OCI-M1 (cell line): Measurements from ENCODE around the gene USP21.
"Not testable (repeated sequence)": the region's sequence is repeated elsewhere in the genome, so short reads cannot be mapped to it uniquely, and the experiment has no call there.

Source experiments
- DNase-seq: peaks from one replicate; lab custom pipeline; 2025; lab: John Stamatoyannopoulos, UW

The USP21 gene, protein sequence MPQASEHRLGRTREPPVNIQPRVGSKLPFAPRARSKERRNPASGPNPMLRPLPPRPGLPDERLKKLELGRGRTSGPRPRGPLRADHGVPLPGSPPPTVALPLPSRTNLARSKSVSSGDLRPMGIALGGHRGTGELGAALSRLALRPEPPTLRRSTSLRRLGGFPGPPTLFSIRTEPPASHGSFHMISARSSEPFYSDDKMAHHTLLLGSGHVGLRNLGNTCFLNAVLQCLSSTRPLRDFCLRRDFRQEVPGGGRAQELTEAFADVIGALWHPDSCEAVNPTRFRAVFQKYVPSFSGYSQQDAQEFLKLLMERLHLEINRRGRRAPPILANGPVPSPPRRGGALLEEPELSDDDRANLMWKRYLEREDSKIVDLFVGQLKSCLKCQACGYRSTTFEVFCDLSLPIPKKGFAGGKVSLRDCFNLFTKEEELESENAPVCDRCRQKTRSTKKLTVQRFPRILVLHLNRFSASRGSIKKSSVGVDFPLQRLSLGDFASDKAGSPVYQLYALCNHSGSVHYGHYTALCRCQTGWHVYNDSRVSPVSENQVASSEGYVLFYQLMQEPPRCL

DNA sequence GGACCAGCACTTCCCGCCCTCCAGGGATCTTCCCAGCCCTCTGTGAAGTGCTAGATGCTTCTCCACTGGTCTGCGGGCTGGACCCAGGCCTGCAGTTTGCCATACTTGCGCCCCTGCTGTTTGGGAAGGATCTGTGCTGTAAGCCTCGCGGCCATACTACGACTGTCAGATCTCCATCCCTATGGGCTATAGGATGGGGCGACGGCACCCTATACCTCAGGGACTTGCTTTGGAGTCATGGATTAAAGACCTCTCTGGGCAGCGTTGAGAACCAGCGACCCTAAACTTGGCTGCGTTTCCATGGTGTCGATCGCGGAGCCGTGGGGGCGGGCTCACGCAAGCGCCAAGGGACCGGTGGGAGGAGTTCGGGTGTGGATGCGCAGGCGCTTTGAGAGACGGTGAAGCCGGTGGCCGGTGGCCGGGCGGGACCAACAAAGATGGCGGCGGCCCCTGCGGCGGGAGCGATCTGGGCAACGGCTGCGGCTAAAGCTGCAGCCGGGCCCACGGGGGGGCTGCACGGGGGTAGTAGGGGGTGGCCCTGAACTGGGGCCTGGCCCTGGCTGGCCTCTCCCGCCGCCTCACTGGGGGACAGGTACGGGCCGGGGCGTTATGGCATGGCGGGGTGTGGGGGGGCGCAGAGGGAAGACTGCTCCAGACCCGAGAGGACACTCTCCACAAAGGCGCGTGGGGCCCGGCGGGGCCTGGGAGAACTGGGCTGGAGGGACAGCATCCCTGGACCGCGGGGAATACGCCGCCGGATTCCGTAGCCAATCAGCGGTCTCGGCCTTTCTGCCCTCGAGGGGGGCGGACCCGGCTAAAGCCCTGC is at the start of gene USP21:
Gene USP21 (plus strand): TSS at position 414 of the 826 bp plus-strand sequence. CDS start 1,141 bp downstream, outside the sequence.
- DNase-seq, result peak; percentile 96

DNA sequence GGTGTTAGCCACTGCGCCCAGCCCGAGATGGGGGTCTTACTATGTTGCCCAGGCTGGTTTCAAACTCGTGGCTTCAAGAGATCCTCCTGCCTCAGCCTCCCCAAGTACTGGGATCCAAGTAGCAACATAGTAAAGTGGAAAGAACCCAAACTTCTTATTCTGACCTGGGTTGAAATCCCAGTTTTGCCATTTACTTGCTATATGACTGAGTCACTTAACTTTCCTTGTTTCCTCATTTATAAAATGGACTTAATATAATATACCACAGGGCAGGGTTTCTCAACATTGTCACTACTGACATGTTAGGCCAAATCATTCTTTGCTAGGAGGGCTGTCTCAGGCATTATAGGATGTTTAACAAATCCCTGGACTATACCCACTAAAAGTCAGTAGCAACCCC is 48.2 kb upstream of the USP21 start:
- DNase-seq, result no peak

DNA sequence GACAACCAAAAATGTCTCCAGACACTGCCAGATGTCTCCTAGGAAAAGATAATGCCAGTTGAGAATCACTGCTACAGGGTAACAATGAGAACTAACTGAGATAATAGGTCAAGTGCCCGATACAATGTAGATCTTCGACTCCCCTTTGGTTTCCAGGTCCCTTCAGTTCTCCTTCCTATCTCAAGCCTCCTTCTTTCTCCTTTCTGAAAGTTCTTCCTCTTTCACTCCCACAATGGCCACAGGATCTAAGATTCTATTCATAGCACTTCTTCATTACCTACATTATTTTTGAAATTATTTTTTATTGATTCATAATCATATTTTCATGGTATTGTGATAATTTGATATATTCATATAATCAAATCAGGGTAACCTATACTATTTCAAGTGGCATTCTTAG is 47.8 kb upstream of the USP21 start:
- DNase-seq, result peak; percentile 82

DNA sequence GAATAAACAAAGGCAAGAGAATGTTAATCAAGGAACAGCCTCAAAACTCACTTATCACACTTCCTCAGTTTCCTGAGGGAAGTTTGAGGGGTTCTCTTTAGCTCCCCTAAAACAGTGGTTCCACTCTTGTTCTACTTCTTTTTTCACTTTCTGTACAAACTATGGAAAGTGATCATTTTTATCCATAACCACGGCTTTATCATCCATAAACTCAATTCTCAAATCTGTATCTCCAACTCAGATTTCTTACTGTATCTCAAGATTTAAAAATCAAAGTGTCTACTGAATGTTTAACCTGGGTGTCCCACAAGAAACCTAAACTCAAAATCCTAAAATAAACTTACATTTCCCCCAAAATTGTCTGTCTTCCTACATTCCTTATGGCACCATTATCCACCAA is 45.4 kb upstream of the USP21 start:
- DNase-seq, result no peak

DNA sequence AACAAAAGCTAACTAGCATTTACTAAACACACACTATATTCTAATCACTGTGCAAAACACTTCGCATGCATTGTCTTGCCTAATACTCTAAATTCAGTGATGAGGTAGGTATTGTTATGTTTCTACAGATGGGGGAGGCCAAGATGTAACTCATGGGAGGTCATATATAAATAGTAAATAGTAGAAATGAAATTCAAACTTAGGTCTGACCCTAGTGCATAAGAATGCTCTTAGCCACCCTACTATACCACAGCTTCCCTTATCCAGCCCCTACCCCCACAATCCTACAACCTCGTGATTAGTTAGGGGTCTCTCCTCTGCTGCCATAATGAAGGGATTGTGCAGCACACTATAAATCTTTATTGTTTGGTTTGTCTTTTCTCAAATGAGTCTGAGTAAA is 44.7 kb upstream of the USP21 start:
- DNase-seq, result no peak

DNA sequence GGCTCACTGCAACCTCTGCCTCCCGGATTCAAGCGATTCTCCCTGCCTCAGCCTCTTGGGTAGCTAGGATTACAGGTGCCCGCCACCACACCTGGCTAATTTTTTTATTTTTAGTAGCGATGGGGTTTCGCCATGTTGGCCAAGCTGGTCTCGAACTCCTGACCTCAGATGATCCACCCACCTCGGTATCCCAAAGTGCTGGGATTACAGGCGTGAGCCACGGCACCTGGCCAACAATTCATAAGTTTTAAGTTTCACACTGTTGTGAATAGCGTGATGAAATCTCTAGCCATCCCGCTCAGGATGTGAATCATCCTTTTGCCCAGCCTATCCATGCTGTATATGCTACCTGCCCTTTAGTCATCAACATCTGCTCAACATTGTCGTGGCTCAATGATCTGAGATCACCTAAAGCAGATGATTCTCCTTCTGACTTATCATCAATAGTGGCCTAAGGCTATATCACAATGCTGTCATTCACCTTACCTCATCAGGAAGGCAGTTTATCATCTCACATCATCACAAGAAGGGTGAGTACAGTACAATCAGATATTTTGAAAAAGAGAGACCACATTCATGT is 44.1 kb upstream of the USP21 start:
- no peak for DNase-seq

DNA sequence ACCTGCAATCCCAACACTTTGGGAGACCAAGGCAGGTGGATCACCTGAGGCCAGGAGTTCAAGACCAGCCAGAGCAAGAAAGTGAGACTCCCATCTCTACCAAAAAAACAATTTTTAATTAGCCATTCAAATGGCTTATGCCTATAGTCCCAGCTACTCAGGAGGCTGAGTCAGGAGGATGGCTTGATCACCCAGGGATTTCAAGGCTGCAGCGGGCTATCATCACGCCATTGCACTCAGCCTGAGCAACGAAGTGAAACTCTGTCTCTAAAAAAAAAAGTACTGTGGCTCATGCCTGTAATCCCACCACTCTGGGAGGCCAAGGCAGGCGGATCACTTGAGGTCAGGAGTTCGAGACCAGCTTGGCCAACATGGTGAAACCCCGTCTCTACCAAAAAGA is 43.3 kb upstream of the USP21 start:
- not testable (repeated sequence) for DNase-seq

DNA sequence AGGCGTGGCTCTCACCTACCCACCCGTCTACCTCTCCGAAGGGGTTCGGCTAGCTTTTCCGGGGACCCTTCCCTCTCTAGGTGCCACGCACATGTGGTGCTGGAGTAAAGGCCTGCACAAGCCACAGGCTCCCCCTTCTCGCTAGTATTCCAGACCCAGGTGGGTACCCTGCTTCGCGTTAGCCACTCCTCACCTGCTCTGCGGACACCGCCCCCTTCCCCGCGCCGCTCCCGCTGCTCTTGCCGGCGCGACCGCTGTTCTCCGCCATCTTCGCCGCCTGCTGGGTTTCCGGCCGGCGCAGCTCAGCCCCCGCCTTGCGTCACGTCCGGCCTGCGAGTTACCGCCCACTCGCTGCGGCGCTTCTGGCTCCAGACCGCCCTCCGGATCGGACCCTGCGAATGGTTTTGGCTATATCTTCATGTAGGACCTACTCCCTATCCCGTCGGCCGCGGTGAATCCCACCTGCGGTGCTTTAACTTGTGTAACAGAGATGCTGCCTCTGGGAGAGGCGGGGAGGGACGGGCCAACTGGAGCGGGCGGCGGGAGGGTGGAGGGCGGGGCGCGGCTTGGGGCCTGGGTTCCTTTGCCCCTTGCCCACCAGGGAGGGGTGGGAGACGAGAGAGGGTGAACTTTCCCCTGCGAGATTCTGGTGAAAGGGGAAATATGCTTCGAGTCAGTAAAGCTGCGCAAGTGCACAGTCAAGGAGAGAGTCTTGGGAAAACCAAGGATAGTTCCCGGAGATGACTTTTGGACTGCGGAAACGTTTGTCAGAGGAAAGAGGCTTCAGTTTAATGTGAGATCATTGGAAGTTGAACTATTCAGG is 41.3 kb upstream of the USP21 start, which contains the start of the genes NIT1 and PFDN2:
Gene NIT1 (plus strand): TSS at position 347 of the 823 bp plus-strand sequence. CDS start 72 bp downstream, at position 419.
Gene PFDN2 (minus strand): TSS at position 279 of the 823 bp plus-strand sequence. CDS start 11 bp downstream, at position 268.
- DNase-seq, result peak; percentile 93

DNA sequence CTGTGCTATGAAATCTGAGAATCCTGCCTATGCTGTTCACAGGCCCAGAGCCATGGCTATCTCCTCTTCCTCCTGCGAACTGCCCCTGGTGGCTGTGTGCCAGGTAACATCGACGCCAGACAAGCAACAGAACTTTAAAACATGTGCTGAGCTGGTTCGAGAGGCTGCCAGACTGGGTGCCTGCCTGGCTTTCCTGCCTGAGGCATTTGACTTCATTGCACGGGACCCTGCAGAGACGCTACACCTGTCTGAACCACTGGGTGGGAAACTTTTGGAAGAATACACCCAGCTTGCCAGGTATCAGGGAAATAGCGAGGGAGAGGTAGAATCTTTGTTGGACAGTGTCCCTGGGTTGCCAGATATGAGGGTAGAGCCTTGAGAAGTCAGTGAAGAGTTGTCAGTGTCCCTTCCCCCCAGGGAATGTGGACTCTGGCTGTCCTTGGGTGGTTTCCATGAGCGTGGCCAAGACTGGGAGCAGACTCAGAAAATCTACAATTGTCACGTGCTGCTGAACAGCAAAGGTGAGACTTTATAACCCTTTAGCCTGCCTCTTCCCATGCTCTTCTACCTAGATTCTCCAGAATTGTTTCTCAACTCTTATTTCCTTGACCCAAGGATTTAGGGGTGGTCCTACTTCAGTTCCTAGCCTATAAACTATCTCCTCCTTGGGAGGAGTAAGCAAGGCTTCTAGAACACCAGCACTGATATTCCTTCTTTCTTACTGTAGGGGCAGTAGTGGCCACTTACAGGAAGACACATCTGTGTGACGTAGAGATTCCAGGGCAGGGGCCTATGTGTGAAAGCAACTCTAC is 40.0 kb upstream of the USP21 start:
- peak; percentile 79 for DNase-seq

DNA sequence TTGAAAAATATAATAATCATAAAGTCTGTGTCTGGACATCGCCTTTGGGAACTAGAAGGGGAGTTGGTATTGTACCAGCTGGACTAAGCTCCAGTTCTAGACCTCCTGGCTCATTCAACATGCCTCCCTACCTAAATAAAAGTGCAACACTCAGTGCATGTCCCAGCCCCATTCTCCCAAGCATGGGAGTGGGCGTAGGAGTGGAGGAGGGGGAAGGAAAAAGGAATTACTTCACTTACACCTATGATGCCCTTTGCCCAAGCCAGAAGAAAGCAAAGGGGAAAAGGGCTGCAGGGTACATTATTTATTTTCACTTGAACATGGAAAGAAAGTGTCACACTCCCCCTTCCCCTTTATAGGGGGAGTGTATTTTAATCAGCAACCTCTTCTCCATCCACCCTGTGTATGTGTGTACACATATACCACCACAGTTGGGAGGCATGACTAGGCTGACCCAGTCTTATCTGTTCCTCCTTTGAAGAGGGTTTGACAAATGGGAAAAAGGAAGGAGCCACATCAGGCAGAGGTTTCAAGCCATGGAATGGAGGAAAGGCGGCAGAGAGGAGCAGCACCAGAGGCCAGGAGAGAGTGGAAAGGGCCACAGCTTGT is 38.2 kb upstream of the USP21 start:
- peak; percentile 44 for DNase-seq

DNA sequence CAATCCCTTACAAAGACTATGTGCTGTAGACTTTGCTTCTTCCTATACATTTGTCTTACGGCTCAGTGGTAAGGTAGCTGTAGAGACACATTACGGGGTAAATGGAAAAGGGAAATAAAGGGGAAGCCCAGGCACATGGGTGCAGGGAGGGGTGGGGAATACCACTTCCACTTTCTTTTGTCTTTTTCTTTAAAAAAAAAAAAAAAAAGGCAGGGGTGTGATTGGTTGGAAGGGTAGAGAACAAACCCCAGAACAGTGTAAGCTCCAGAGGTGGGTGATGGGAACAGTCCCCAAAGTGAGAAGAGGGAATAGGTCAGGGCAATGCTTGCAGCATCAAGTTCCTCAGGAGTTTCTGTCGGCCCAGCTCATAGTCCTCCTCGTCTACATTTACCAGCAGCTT is 37.5 kb upstream of the USP21 start:
- peak; percentile 33 for DNase-seq

DNA sequence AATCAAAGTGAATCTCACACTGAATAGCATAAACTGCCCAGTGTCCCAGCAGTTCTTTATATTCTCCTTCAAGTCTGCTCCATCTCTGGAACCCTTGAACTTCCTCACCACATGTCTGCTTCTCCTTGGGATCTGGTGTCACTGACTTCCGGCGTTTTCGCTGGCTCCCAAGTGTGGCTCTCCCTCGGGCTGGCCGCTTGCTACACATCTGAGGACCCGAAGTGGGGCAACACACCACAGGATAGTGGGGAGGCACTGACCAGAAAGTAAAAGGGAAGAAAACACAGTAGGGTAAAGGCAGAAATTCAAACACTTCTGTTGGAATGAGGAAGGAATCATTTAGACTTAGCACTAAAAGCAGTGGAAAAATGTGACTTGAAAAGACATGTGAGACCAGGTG is 36.3 kb upstream of the USP21 start:
- DNase-seq, result no peak

DNA sequence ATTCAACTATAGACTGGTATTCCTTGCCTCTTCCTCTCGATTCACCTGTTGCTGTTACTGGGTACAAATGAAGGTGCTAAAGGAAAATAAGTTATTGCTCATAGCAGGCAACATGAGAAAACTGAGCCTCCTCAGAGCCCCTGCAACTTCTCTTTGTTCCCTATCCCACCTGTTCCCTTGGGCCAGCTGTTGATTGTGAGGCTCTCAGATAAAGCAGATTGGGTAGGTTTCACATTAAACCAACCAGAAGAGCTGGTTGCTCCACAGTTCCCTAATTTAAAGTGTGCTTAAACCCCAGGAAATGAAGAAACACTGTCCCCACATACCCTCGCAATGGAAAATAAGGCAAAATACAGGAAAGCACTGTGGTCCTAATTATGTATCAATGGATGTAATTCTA is 31.7 kb upstream of the USP21 start:
- DNase-seq, result no peak

DNA sequence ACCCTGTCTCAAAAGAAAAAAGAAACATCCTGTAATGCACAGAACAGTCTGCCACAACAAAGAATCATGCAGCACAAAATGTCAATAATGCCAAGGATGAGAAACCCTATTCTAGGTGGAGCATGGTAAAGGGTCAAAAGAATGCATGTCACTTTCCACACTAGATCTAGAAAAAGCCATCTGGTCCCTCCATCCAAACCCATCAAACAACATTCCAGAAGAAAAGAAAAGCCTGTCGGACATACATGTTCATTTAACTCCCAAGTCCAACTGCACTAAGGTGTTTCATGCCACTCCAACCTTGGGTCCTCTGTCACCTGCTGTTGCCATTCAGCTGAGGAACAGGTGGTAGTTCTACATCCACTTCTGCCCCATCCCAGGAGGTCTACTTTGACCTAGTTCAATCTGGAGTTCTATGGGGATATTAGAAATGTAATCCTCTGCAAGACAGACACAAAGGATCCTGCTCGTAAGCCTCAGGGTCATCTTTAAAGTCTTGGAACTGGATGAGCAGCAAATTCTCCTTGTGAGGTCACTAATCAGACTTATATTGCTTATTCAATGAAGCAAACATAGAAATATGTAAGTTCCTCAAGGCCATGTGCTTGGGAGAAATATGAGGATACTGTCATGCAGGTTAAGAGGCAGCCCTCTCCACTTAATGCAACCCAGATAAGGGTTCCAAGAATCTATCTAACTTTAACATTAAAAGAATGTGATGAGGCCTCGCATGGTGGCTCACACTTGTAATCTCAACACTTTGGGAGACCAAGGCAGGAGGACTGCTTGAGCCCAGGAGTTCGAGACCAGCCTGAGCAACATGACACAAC is 30.5 kb upstream of the USP21 start:
- no peak for DNase-seq

DNA sequence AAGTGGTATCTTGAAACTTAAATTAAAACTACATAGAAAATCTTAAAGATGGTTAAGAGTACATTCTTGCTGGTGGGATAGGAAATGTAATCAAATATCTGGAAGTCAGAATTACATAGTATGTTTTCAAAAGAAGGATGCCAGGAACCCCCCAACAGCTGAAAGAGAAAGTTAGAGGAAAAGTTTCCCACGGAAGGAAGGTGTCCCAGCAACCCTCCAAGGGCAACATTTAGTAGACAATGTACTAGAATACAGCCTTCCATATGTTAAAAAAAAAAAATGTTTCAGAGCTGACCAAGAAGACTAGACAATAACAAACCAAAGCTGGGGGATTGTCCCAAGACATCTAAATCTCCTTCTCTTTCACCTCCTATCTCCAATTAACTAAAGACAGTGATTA is 29.0 kb upstream of the USP21 start:
- no peak for DNase-seq

DNA sequence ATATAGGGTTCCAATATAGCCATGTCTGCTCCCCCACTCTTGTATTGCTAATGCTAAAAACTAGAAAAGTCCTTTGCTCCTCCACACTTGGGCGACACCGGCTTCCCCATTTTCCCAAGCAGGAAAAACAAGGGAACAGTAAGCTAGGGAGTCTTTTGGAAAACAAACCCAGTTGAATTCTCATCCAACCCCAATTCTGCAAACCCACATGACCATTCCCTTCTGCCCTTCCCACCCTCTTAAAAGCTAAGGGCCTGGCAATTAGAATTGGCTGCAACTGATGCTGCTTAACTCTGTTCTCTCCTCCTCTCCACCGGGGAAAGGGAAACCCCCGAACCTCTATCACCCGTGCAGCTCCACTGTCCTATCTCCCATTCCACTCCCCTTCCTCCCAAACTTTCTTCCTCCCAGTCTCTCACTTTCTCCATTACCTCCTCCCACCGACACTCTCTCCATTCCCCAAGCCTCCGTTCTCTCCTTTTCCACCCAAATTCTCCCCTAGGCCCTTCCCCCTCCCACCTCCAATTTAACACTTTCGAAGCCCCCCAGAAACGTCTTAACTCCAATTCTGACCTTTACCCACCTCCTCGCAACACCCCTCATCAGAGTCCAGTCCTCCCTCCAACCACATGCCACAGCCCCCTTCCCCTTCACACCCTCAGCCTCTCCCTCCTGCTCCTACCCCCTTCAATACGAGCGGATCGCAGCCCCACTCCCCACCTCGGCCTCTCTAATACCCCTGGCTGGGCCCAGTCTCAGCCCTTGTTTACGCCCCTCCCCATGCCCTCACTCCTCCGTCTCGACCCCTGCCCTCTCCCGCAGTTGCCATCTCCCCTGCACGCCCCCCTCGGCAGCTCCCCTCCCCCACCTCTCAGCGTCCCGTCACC is 27.5 kb upstream of the USP21 start:
- DNase-seq, result peak; percentile 64

DNA sequence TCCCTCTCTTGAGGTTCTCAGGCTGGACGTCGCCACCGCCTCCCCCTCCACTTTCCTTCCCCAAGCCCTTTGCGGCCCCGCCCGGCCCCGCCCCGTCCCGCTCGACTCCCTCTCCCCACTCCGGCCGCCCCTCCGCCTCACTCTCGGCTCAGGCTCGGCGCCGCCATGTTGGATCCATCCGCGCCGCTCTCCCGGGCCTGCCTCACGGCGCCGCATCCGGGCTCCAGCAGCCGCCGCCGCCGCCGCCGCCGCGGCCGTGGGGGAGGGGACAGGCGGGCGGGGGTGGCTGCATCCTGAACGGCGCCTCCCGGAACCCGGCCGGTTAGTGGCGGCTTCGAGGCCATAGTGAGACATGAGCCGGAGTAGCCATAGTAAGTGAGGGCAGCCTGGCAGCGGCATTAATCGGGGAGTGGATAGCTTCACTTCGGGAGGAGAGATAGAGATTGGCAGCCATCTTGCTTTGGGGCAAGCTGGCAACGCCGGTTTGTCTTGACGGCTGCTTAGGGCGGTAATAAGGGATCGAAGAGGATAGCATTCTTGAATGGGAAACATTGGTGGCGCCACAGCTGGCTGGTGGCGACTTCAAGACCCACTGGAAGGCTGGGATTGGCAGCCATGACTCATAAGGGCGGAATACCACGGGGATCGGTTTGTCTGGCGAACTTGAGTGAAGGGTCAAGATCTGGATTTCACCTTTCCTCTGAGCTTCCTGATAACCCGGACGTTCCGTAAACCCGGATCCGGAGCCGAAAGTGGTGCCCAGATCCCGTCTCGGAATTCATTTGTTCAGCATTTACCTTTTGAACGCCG is 26.7 kb upstream of the USP21 start, which contains the start of gene DEDD:
Gene DEDD (minus strand): TSS at position 258 of the 810 bp plus-strand sequence. CDS start 8,205 bp downstream, outside the sequence.
- DNase-seq, result peak; percentile 99
